ENCODE results near the gene SOWAHA.
"Not testable (repeated sequence)": the region's sequence is repeated elsewhere in the genome, so short reads cannot be mapped to it uniquely, and the experiment has no call there.

Gene SOWAHA

GRCh38 chr5:132840896-132841295 is 27.8 kb downstream of the SOWAHA start:
- in situ Hi-C loops (cut with MboI; ENCODE audit: low sequenced_read_pairs) = no loop called here

- in situ Hi-C loops (cut with MboI; ENCODE audit: low sequenced_read_pairs) = no loop called here
Observed at GRCh38 chr5:132841305-132841704, 28.2 kb downstream of the SOWAHA start.

- in situ Hi-C loops (cut with MboI; ENCODE audit: low sequenced_read_pairs) = no loop called here
Observed at GRCh38 chr5:132848270-132848669, 35.2 kb downstream of the SOWAHA start.

GRCh38 chr5:132849347-132849746 is 36.2 kb downstream of the SOWAHA start:
- in situ Hi-C loops (cut with MboI; ENCODE audit: low sequenced_read_pairs) = no loop called here

GRCh38 chr5:132850066-132850465 is 37.0 kb downstream of the SOWAHA start:
- in situ Hi-C loops (cut with MboI; ENCODE audit: low sequenced_read_pairs) = no loop called here

GRCh38 chr5:132853323-132853722 is 40.2 kb downstream of the SOWAHA start:
- in situ Hi-C loops (cut with MboI; ENCODE audit: low sequenced_read_pairs) = no loop called here

GRCh38 chr5:132853790-132854189 is 40.7 kb downstream of the SOWAHA start:
- in situ Hi-C loops (cut with MboI; ENCODE audit: low sequenced_read_pairs) = no loop called here

- in situ Hi-C loops (cut with MboI; ENCODE audit: low sequenced_read_pairs) = no loop called here
Observed at GRCh38 chr5:132854301-132854700, 41.2 kb downstream of the SOWAHA start.

- in situ Hi-C loops (cut with MboI; ENCODE audit: low sequenced_read_pairs) = not testable (repeated sequence)
Observed at GRCh38 chr5:132854992-132855391, 41.9 kb downstream of the SOWAHA start.

GRCh38 chr5:132856011-132856410 is 42.9 kb downstream of the SOWAHA start:
- in situ Hi-C loops (cut with MboI; ENCODE audit: low sequenced_read_pairs) = no loop called here

GRCh38 chr5:132859889-132860437 is 46.9 kb downstream of the SOWAHA start:
- in situ Hi-C loops (cut with MboI; ENCODE audit: low sequenced_read_pairs) = no loop called here

- in situ Hi-C loops (cut with MboI; ENCODE audit: low sequenced_read_pairs) = no loop called here
Observed at GRCh38 chr5:132860742-132861141, 47.6 kb downstream of the SOWAHA start.

GRCh38 chr5:132865668-132866341 is 52.7 kb downstream of the SOWAHA start:
- in situ Hi-C loops (cut with MboI; ENCODE audit: low sequenced_read_pairs) = no loop called here
